Common myeloid progenitor, CD34-positive (primary cell): ENCODE measurements around the gene TAS1R2.

Source experiments
- CTCF ChIA-PET: fragments of 350-600 bp; sonication (Branson Sonifier 250); formaldehyde crosslinking; loops from one replicate; lab custom pipeline; 2021; ENCODE audit warnings: antibody characterized with exemption; lab: Charles Lee
- POLR2A ChIA-PET: fragments of 350-600 bp; sonication (Branson Sonifier 250); formaldehyde crosslinking; loops from one replicate; lab custom pipeline; 2021; ENCODE audit warnings: antibody characterized with exemption; lab: Charles Lee
- DNase-seq, 3 donors: peaks; one replicate each; pipeline versions ENCODE4 v3.0.0 to v3.0.0-alpha.2; 2013
- H3K27ac ChIP-seq, 2 experiments: 1 replicate in 1 of 2; 2 replicates in 1 of 2; pipeline ENCODE4 v1.7.0; 2013; ENCODE audit warnings: inconsistent platforms in 2 of 2, low read length in 2 of 2, mild to moderate bottlenecking in 2 of 2, low read depth in 1 of 2, moderate library complexity in 1 of 2; ENCODE audit not compliant: severe bottlenecking in 2 of 2, insufficient read depth in 1 of 2, poor library complexity in 1 of 2
- H3K27me3 ChIP-seq, 5 experiments: replicated peaks in 2 of 5; 1 replicate in 3 of 5; 2 replicates in 2 of 5; pipeline versions ENCODE4 v1.6.1 to v1.7.0; 2013; ENCODE audit warnings: low read length in 4 of 5, mild to moderate bottlenecking in 2 of 5, moderate library complexity in 2 of 5, inconsistent platforms in 1 of 5; ENCODE audit not compliant: insufficient read depth in 5 of 5, control insufficient read depth in 4 of 5
- H3K36me3 ChIP-seq, 4 experiments: 1 replicate in 2 of 4; 2 replicates in 2 of 4; pipeline versions ENCODE4 v1.6.1 to v1.7.0; 2013; ENCODE audit warnings: low read length in 3 of 4, control low read depth in 1 of 4, mild to moderate bottlenecking in 1 of 4; ENCODE audit not compliant: control insufficient read depth in 4 of 4, insufficient read depth in 4 of 4
- H3K4me1 ChIP-seq, 4 experiments: 1 replicate in 3 of 4; 2 replicates in 1 of 4; pipeline versions ENCODE4 v1.6.1 to v1.7.1; 2013; ENCODE audit warnings: low read length in 3 of 4, mild to moderate bottlenecking in 3 of 4, control low read depth in 1 of 4, inconsistent platforms in 1 of 4, moderate library complexity in 1 of 4; ENCODE audit not compliant: control insufficient read depth in 4 of 4, insufficient read depth in 4 of 4; ENCODE audit errors: control extremely low read depth in 1 of 4
- H3K4me3 ChIP-seq, 7 experiments: 1 replicate in 4 of 7; 2 replicates in 3 of 7; pipeline versions ENCODE4 v1.5.1 to v1.7.0; 2013; ENCODE audit warnings: mild to moderate bottlenecking in 7 of 7, low read length in 6 of 7, moderate library complexity in 6 of 7, inconsistent platforms in 2 of 7, low read depth in 2 of 7, control low read depth in 1 of 7; ENCODE audit not compliant: insufficient read depth in 4 of 7, control insufficient read depth in 1 of 7; ENCODE audit errors: extremely low read depth in 1 of 7
- H3K9me3 ChIP-seq, 5 experiments: 1 replicate in 4 of 5; 2 replicates in 1 of 5; pipeline versions ENCODE4 v1.6.1 to v1.7.1; 2013; ENCODE audit warnings: low read length in 4 of 5, mild to moderate bottlenecking in 2 of 5, inconsistent platforms in 1 of 5, low read depth in 1 of 5, moderate library complexity in 1 of 5; ENCODE audit not compliant: control insufficient read depth in 4 of 5, insufficient read depth in 2 of 5; ENCODE audit errors: control extremely low read depth in 1 of 5
- WGBS: methylation state at CpG from one replicate; pipeline ENCODE4 v1.1.5; 2013; ENCODE audit not compliant: insufficient coverage; 5-methylcytosine and 5-hydroxymethylcytosine counted together

The TAS1R2 gene

GRCh38 chr1:18805150-18805879, 54.1 kb downstream of the TAS1R2 start:
- CTCF ChIA-PET: no interaction called here

GRCh38 chr1:18803851-18804250, 55.6 kb downstream of the TAS1R2 start:
- Histone ChIP-seq H3K4me3 (no peak overlapping the region), H3K9me3 (peaks cover 0 to 1% (median 0%) of the 10 kb centered on the region in 5 experiments), H3K4me1 (no peaks in the 10 kb centered on the region), H3K27ac (no peak overlapping the region), H3K27me3 (peaks cover 0 to 53% (median 7%) of the 10 kb centered on the region in 5 experiments), H3K36me3 (no peaks in the 10 kb centered on the region)
- POLR2A ChIA-PET: no interaction called here
- no peak for DNase-seq
- CTCF ChIA-PET: no interaction called here
- 67% methylated on average over 7 of the region's 10 CpGs for WGBS

More at GRCh38 chr1:18805150-18805879, 54.1 kb downstream of the TAS1R2 start:
- no peaks in the 10 kb centered on the region for H3K4me1 ChIP-seq
- 50% methylated on average over 13 of the region's 15 CpGs for WGBS
- H3K4me3 ChIP-seq: no peak overlapping the region
- peaks cover 0 to 60% (median 7%) of the 10 kb centered on the region in 5 experiments for H3K27me3 ChIP-seq
- no peaks in the 10 kb centered on the region for H3K36me3 ChIP-seq
- H3K9me3 ChIP-seq: peaks cover 0 to 1% (median 0%) of the 10 kb centered on the region in 5 experiments
- DNase-seq: no peak
- POLR2A ChIA-PET: no interaction called here
- no peak overlapping the region for H3K27ac ChIP-seq

GRCh38 chr1:18803151-18803791, 56.2 kb downstream of the TAS1R2 start:
- Histone ChIP-seq H3K27ac (no peak overlapping the region), H3K36me3 (no peaks in the 10 kb centered on the region), H3K4me1 (no peaks in the 10 kb centered on the region), H3K27me3 (peaks cover 0 to 51% (median 7%) of the 10 kb centered on the region in 5 experiments), H3K4me3 (no peak overlapping the region), H3K9me3 (peaks cover 0 to 1% (median 0%) of the 10 kb centered on the region in 5 experiments)
- WGBS: 91% methylated on average over 11 of the region's 13 CpGs
- CTCF ChIA-PET: no interaction called here
- POLR2A ChIA-PET: no interaction called here
- no peak for DNase-seq

GRCh38 chr1:18802231-18802630, 57.2 kb downstream of the TAS1R2 start:
- POLR2A ChIA-PET: no interaction called here
- Histone ChIP-seq H3K4me3 (no peak overlapping the region), H3K9me3 (peaks cover 0 to 1% (median 0%) of the 10 kb centered on the region in 5 experiments), H3K4me1 (no peaks in the 10 kb centered on the region), H3K36me3 (no peaks in the 10 kb centered on the region), H3K27me3 (peaks cover 0 to 45% (median 4%) of the 10 kb centered on the region in 5 experiments), H3K27ac (no peak overlapping the region)
- DNase-seq: no peak
- CTCF ChIA-PET: no interaction called here
- 100% methylated on average over 3 of the region's 3 CpGs for WGBS

GRCh38 chr1:18800258-18800657, 59.2 kb downstream of the TAS1R2 start:
- no peak for DNase-seq
- Histone ChIP-seq H3K4me3 (no peak overlapping the region), H3K27me3 (peaks cover 0 to 40% (median 4%) of the 10 kb centered on the region in 5 experiments), H3K4me1 (no peaks in the 10 kb centered on the region), H3K36me3 (no peaks in the 10 kb centered on the region), H3K27ac (no peak overlapping the region), H3K9me3 (peaks cover 0 to 1% (median 0%) of the 10 kb centered on the region in 5 experiments)
- CTCF ChIA-PET: no interaction called here
- POLR2A ChIA-PET: no interaction called here
- 90% methylated on average over 5 of the region's 6 CpGs for WGBS

GRCh38 chr1:18799454-18799853, 60.0 kb downstream of the TAS1R2 start:
- Histone ChIP-seq H3K27ac (no peak overlapping the region), H3K27me3 (peaks cover under 1 to 38% (median 2%) of the 10 kb centered on the region in 5 experiments), H3K36me3 (no peaks in the 10 kb centered on the region), H3K4me1 (no peaks in the 10 kb centered on the region), H3K4me3 (no peak overlapping the region), H3K9me3 (peaks cover 0 to 1% (median 0%) of the 10 kb centered on the region in 5 experiments)
- ChIA-PET POLR2A (no interaction called here), CTCF (no interaction called here)
- WGBS: 81% methylated on average over 3 of the region's 3 CpGs
- DNase-seq: no peak

- Histone ChIP-seq H3K27ac (no peak overlapping the region), H3K36me3 (no peaks in the 10 kb centered on the region), H3K27me3 (peaks cover 0 to 36% (median 5%) of the 10 kb centered on the region in 5 experiments), H3K4me3 (no peak overlapping the region), H3K9me3 (peaks cover 0 to 1% (median 0%) of the 10 kb centered on the region in 5 experiments), H3K4me1 (no peaks in the 10 kb centered on the region)
- WGBS: 87% methylated on average over 3 of the region's 6 CpGs
- DNase-seq: no peak
- ChIA-PET POLR2A (no interaction called here), CTCF (no interaction called here)
Observed at GRCh38 chr1:18798946-18799345, 60.5 kb downstream of the TAS1R2 start.
